Fibroblast of peridontal ligament (primary cell): Measurements from ENCODE around the gene CX3CL1.
A peak's percentile ranks its signal among the peaks of the same experiment; 100 is the strongest.

ENCODE experiments used
- DNase-seq: peaks from one replicate; pipeline ENCODE4 v3.0.0-alpha.2; 2010; ENCODE audit errors: extremely low read depth

CX3CL1 gene

GRCh38 chr16:57405097-57405496 lies 32.8 kb downstream of the CX3CL1 start:
- DNase-seq, result no peak

DNA sequence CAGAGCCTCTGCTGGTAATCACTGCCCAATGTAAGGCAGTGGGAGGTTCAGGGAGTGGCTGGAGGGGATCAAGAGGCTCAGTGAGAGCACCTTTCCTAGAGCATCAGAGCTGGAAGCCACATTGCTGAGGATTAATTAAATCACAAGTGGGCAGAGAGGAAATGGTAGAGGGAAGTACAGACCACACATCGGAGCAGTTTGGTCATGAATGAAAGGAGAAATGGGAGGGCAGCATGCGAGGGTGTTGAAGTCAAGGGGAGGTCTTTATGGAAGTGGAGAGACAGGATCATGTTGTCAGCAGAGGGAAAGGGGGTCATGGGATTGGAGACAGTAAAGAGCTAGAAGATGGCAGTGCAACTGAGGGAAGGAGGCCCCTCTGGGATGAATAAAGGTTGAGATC lies 34.6 kb downstream of the CX3CL1 start:
- no peak for DNase-seq

- no peak for DNase-seq
Observed at GRCh38 chr16:57407521-57408353, 35.4 kb downstream of the CX3CL1 start.

DNA sequence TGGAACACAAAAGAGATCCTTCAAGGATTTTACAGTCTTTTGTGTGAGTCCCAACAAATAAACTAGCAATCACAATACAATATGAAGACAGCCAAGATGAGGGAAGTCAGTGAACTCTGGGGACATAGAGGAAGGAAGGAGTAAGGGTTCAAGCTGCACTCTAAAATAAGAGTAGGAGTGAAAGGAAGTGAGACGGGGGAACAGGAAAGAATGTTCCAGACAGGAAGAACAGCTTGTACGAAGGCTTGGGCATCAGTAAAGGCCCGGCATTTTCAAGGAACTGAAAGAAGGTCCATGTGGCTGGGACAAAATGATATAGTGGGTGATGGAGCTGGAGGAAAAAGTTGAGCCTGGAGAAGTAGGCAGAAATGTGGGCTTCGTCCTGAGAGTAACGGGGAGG lies 36.8 kb downstream of the CX3CL1 start:
- DNase-seq, result no peak

- no peak for DNase-seq
Observed at GRCh38 chr16:57409870-57410587, 37.7 kb downstream of the CX3CL1 start.

- no peak for DNase-seq
Observed at GRCh38 chr16:57411362-57411976, 39.2 kb downstream of the CX3CL1 start.

DNA sequence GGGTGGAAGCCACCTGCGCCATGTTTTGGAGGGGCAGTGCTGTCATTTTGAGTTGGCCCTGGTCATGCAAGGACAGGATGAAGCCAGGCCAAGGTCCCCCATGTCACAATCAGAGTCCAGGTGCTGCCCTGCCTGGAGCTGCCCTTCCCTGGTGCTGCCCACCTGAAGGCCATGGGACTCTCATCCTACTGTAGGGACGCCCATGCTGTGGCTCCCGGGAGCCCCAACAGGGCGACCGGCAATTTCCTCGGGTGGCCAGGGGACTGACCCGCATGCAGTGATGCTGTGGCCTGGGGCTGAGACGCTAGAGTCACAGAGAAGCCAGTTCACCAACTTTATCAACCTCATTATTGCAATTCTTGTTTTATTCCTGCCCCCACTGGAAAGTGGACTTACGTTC lies 40.3 kb downstream of the CX3CL1 start:
- DNase-seq, result no peak

DNA sequence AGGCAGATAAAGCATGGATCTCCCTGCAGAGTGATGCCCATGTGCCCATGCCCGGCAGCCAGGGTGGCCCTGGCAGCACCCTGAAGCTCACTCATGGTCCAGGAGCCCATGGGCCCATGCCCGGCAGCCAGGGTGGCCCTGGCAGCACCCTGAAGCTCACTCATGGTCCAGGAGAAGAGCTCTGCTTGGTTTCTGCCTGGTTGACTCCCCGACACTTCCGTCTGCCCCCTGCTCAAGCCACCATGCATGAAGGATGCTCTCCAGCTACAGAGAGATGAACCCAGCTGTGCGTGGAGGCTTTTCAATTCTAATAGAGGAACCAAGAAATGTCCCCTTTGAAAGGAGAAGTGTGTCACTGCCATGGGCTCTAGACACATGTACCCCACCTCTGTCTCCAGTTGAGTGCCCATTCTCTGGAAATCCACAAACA lies 41.0 kb downstream of the CX3CL1 start:
- DNase-seq, result no peak

- DNase-seq, result no peak
Observed at GRCh38 chr16:57413733-57414132, 41.4 kb downstream of the CX3CL1 start.

- no peak for DNase-seq
Observed at GRCh38 chr16:57416084-57416483, 43.8 kb downstream of the CX3CL1 start.

- no peak for DNase-seq
Observed at GRCh38 chr16:57419506-57419905, 47.2 kb downstream of the CX3CL1 start.

GRCh38 chr16:57422026-57422944 lies 50.0 kb downstream of the CX3CL1 start:
- peak; percentile 84 for DNase-seq

DNA sequence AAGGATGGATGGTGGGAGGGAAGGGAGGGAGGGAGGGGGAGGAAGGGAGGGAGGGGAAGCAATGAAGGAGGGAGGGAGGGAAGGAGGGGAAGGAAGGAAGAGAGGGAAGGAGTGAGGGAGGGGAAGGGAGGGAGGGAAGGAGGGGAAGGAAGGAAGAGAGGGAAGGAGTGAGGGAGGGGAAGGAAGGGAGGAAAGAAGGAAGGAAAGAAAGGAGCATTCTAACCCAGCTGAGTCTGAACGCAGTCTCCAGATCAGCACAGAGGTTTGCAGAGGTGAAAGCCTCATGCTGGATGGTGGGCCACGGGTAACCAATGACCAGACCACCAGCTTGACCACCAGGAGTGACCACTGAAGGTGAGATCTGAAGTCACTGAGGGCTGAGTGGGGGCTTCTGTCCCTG lies 50.9 kb downstream of the CX3CL1 start:
- no peak for DNase-seq

DNA sequence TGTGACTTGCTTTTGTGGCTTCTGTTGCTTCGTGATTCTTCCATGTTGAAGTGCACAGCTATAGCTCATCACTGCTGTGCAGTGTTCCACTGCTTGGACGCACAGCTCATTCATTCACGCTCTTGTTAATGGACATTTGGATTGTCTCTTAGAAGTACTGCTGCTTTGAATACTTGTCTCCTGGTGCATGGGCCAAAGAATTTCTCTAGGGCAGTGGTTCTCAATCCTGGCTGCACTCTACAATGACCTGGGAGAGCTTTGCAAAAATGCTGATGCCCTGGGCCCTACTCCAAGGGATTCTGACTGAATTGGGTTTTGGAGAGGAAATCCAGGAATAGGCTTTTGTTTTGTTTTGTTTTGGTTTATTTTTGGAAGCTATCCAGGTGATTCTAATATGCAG lies 52.3 kb downstream of the CX3CL1 start:
- DNase-seq, result no peak

- DNase-seq, result no peak
Observed at GRCh38 chr16:57426356-57426755, 54.1 kb downstream of the CX3CL1 start.

- DNase-seq, result no peak
Observed at GRCh38 chr16:57427307-57427706, 55.0 kb downstream of the CX3CL1 start.

DNA sequence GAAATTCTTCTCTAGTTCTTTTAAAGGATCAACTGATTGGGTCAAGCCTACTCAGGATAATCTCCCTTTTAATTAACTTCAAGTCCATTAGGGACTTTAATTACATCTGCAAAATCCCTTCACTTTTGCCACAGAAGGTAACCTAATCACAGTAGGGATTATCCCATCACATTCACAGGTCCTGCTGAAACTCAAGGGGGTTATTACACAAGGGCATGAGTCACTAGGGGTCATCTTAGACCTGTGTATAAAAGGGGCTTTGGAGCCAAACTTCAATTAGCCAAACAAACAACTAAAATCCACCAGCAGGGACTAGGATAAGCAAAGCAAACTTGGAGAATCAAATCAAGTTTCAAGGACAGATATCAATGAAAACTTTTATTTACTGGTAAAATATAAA lies 55.5 kb downstream of the CX3CL1 start:
- no peak for DNase-seq

DNA sequence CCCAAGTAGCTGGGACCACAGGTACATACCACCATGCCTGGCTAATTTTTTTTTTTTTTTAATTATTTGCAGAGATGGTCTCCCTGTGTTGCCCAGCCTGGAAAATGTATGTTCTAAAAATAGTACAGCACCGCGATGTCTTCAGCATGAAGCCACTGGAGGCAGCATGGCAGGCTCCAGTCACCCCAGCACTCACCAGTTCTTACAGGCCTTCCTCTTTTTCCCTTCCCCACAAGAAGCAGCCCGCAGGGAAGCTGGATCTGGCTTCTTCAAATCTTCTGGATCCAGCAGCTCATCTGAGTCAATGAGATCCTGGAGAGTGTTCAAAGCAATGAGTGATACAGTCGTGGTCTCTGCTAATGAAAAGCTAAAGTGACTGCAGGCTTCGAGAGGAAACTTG lies 58.7 kb downstream of the CX3CL1 start:
- DNase-seq, result no peak

DNA sequence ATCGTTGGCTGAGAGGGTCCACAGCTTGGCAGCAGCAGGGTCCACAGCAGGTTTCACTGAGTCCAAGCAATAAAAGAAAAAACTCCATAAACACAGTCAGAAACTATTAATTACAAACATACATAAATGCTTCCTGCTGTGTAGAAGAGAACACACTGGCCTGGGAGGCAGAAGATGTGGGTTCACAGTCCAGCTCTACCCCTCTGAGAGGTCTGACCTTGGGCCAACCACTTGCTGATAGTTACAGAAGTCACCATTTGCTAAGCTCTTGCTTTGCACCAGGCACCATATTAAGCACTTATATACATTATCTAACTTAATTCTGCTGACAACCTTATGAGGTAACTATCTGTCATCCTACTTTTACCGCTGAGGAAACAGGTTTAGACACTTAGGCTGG lies 60.2 kb downstream of the CX3CL1 start:
- no peak for DNase-seq

- DNase-seq, result no peak
Observed at GRCh38 chr16:57432989-57433388, 60.7 kb downstream of the CX3CL1 start.

DNA sequence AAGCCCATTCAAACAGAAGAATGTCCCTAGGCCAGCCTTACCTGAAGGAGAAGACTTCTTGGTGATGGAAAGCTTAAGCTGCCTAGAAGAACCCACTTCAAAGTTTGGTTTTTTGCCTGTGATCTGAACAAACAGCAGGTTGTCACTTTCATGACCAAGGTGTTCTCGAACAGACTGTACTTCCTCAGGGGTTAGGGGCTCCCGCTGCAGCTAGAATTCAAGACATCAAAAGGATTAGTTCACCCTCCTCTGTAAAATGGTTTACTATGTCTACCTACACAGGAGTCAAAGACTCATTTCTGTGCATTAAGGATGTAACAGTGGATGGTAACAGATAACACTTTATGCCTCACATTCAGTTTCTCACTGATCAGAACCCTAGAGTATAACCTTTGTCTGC lies 61.7 kb downstream of the CX3CL1 start:
- no peak for DNase-seq
